Gastroesophageal sphincter (tissue), 4 donors: ENCODE results near the gene CTU1. TPM values are rescaled to one million over a fixed set of nuclear protein-coding genes. Genes with fewer than 3 reads are reported as not detected.

ENCODE experiments used
- ATAC-seq: fragments of 150-250 bp; one replicate; pipeline ENCODE4 v1.9.1; 2016; ENCODE audit warnings: mild to moderate bottlenecking, moderate library complexity
- H3K27ac ChIP-seq, 4 donors: fragments of 200-600 bp; sonication (generic) in 3 of 4; 1 replicate in 3 of 4; 2 replicates in 1 of 4; pipeline ENCODE4 v1.5.1; 2016 to 2019
- H3K27me3 ChIP-seq: fragments of 200-600 bp; sonication (generic); one replicate; pipeline ENCODE4 v1.5.1; 2019
- H3K36me3 ChIP-seq, 2 donors: fragments of 200-600 bp; sonication (generic); one replicate each; pipeline ENCODE4 v1.5.1; 2019; ENCODE audit warnings: control low read depth in 1 of 2
- H3K4me1 ChIP-seq, 3 donors: fragments of 200-600 bp; sonication (generic); 1 replicate in 2 of 3; 2 replicates in 1 of 3; pipeline ENCODE4 v1.5.1; 2016 to 2019; ENCODE audit warnings: control low read depth in 2 of 3
- H3K4me3 ChIP-seq, 2 donors: fragments of 200-600 bp; sonication (generic); one replicate each; pipeline ENCODE4 v1.5.1; 2019; ENCODE audit warnings: mild to moderate bottlenecking in 1 of 2, moderate library complexity in 1 of 2
- H3K9me3 ChIP-seq, 3 donors: fragments of 200-600 bp; sonication (generic); one replicate each; pipeline ENCODE4 v1.5.1; 2017 to 2019; ENCODE audit warnings: control low read depth in 2 of 3
- CTCF ChIP-seq, 4 experiments: fragments of 200-600 bp in 2 of 4; fragments of 450-650 bp in 2 of 4; sonication (generic) in 1 of 4; IDR thresholded peaks; one replicate each; pipeline ENCODE4 v1.5.1; 2017 to 2019; ENCODE audit warnings: antibody characterized with exemption in 4 of 4, mild to moderate bottlenecking in 2 of 4, moderate library complexity in 2 of 4
- EP300 ChIP-seq: sonication (generic); formaldehyde crosslinking; IDR thresholded peaks from one replicate; pipeline ENCODE4 v1.6.1; 2017; ENCODE audit warnings: antibody characterized with exemption, mild to moderate bottlenecking
- POLR2A ChIP-seq, 2 donors: fragments of 450-650 bp; IDR thresholded peaks; one replicate each; pipeline ENCODE4 v1.6.1; 2017; ENCODE audit warnings: antibody characterized with exemption in 2 of 2, mild to moderate bottlenecking in 2 of 2, moderate library complexity in 1 of 2
- POLR2AphosphoS5 ChIP-seq: sonication (generic); formaldehyde crosslinking; IDR thresholded peaks from one replicate; pipeline ENCODE4 v1.6.1; 2017; ENCODE audit warnings: antibody characterized with exemption
- WGBS, 2 donors: methylation state at CpG; one replicate each; pipeline ENCODE4 v1.1.5; 2018; ENCODE audit warnings: low coverage in 1 of 2; 5-methylcytosine and 5-hydroxymethylcytosine counted together
- total RNA-seq, 4 donors: library from RNA; depleted of rRNA; stranded (reverse); fragments of >200 nt; gene quantifications; one replicate each; pipeline ENCODE4 v1.1.0, GENCODE V29; 2016

Gene CTU1
- total RNA-seq, 4 donors from 2014 or later, result 9.8 to 12.8 (median 11.4) TPM

- WGBS, 2 donors, result 71 to 73% methylated on average over 5 to 6 of the region's 6 CpGs
Observed at GRCh38 chr19:51116736-51117286, 8.6 kb upstream of the CTU1 start.

GRCh38 chr19:51114087-51114729 is 6.0 kb upstream of the CTU1 start:
- Histone ChIP-seq H3K4me3 (no peak overlapping the region), H3K4me1 (no peaks in the 10 kb centered on the region), H3K27ac (no peak overlapping the region), H3K36me3 (no peaks in the 10 kb centered on the region), H3K9me3 (no peaks in the 10 kb centered on the region), H3K27me3 (peaks cover 46% of the 10 kb centered on the region)
- TF ChIP-seq CTCF (IDR thresholded peaks at IDR 0.05) (no peak), POLR2AphosphoS5 (no peak), EP300 (no peak), POLR2A (IDR thresholded peaks at IDR 0.05) (no peak)
- 61 to 67% methylated on average over 3 to 5 of the region's 6 CpGs for WGBS, 2 donors
- ATAC-seq, result no peak

More at GRCh38 chr19:51116736-51117286, 8.6 kb upstream of the CTU1 start:
- Histone ChIP-seq H3K27me3 (peaks cover 46% of the 10 kb centered on the region), H3K4me3 (no peak overlapping the region), H3K27ac (no peak overlapping the region), H3K36me3 (no peaks in the 10 kb centered on the region), H3K9me3 (no peaks in the 10 kb centered on the region), H3K4me1 (no peaks in the 10 kb centered on the region)
- no peak for ATAC-seq
- TF ChIP-seq POLR2AphosphoS5 (no peak), EP300 (no peak), CTCF (IDR thresholded peaks at IDR 0.05) (no peak), POLR2A (IDR thresholded peaks at IDR 0.05) (no peak)

GRCh38 chr19:51111606-51112005 is 3.4 kb upstream of the CTU1 start:
- Histone ChIP-seq H3K27ac (no peak overlapping the region), H3K4me3 (no peak overlapping the region), H3K4me1 (peaks cover 0 to 18% (median 10%) of the 10 kb centered on the region in 3 donors), H3K9me3 (no peaks in the 10 kb centered on the region), H3K36me3 (no peaks in the 10 kb centered on the region), H3K27me3 (peaks cover 30% of the 10 kb centered on the region)
- ATAC-seq, result no peak
- TF ChIP-seq CTCF (IDR thresholded peaks at IDR 0.05) (no peak), POLR2A (IDR thresholded peaks at IDR 0.05) (no peak), EP300 (no peak), POLR2AphosphoS5 (no peak)
- 6 to 24% methylated on average over 2 to 6 of the region's 6 CpGs for WGBS, 2 donors

GRCh38 chr19:51110666-51110971 is 2.4 kb upstream of the CTU1 start:
- Histone ChIP-seq H3K9me3 (no peaks in the 10 kb centered on the region), H3K36me3 (peaks cover 0 to 4% of the 10 kb centered on the region in 2 donors), H3K4me3 (no peak overlapping the region), H3K27ac (no peak overlapping the region), H3K4me1 (peaks cover 0 to 24% (median 10%) of the 10 kb centered on the region in 3 donors), H3K27me3 (peaks cover 20% of the 10 kb centered on the region)
- no peak for TF ChIP-seq POLR2A (IDR thresholded peaks at IDR 0.05)
- no peak for TF ChIP-seq CTCF (IDR thresholded peaks at IDR 0.05)
- no peak for TF ChIP-seq EP300
- TF ChIP-seq POLR2AphosphoS5, result no peak
- no peak for ATAC-seq
- WGBS, 2 donors, result 53 to 83% methylated on average over 1 of the region's 1 CpG

- ATAC-seq, result peak; percentile 63
- Histone ChIP-seq H3K4me3 (peak overlapping the region; percentile 22 to 74), H3K4me1 (peaks cover 0 to 34% (median 10%) of the 10 kb centered on the region in 3 donors), H3K9me3 (no peaks in the 10 kb centered on the region), H3K36me3 (peaks cover 0 to 21% of the 10 kb centered on the region in 2 donors), H3K27ac (peak overlapping the region in 3 of 4 donors; percentile 69 to 79 (median 78)), H3K27me3 (peaks cover 8% of the 10 kb centered on the region)
- TF ChIP-seq POLR2AphosphoS5 (no peak), CTCF (IDR thresholded peaks at IDR 0.05) (no peak), EP300 (no peak), POLR2A (IDR thresholded peaks at IDR 0.05) (no peak)
- WGBS, 2 donors, result 0 to 1% methylated on average over 1 to 13 of the region's 15 CpGs
Observed at GRCh38 chr19:51108805-51109146, 567 bp upstream of the CTU1 start.
